Epidermal melanocyte (primary cell): ENCODE measurements around the gene GALNT14.

Experiments used
- DNase-seq: peaks from one replicate; pipeline ENCODE4 v3.0.0; 2011; ENCODE audit warnings: low spot score; ENCODE audit not compliant: insufficient read length

Gene GALNT14

GRCh38 chr2:31088504-31089195 is 49.6 kb downstream of the GALNT14 start:
- no peak for DNase-seq

- no peak for DNase-seq
Observed at GRCh38 chr2:31087491-31087890, 50.7 kb downstream of the GALNT14 start.

- no peak for DNase-seq
Observed at GRCh38 chr2:31086590-31086989, 51.6 kb downstream of the GALNT14 start.

GRCh38 chr2:31083234-31083993 is 54.8 kb downstream of the GALNT14 start:
- DNase-seq: no peak

- DNase-seq: no peak
Observed at GRCh38 chr2:31082002-31082401, 56.2 kb downstream of the GALNT14 start.

- DNase-seq: no peak
Observed at GRCh38 chr2:31081492-31081891, 56.7 kb downstream of the GALNT14 start.

- no peak for DNase-seq
Observed at GRCh38 chr2:31080361-31080760, 57.9 kb downstream of the GALNT14 start.

GRCh38 chr2:31079665-31080064 is 58.6 kb downstream of the GALNT14 start:
- DNase-seq: no peak

GRCh38 chr2:31078579-31079105 is 59.6 kb downstream of the GALNT14 start:
- no peak for DNase-seq

GRCh38 chr2:31078011-31078410 is 60.2 kb downstream of the GALNT14 start:
- DNase-seq: no peak

GRCh38 chr2:31075941-31076590 is 62.2 kb downstream of the GALNT14 start:
- no peak for DNase-seq

GRCh38 chr2:31075431-31075830 is 62.8 kb downstream of the GALNT14 start:
- DNase-seq: no peak

- DNase-seq: no peak
Observed at GRCh38 chr2:31071741-31072140, 66.5 kb downstream of the GALNT14 start.

GRCh38 chr2:31070339-31071125 is 67.7 kb downstream of the GALNT14 start:
- no peak for DNase-seq

GRCh38 chr2:31069643-31070325 is 68.5 kb downstream of the GALNT14 start:
- no peak for DNase-seq

- DNase-seq: no peak
Observed at GRCh38 chr2:31067259-31067658, 71.0 kb downstream of the GALNT14 start.

GRCh38 chr2:31066551-31066950 is 71.7 kb downstream of the GALNT14 start:
- no peak for DNase-seq

GRCh38 chr2:31066086-31066485 is 72.2 kb downstream of the GALNT14 start:
- no peak for DNase-seq

- DNase-seq: no peak
Observed at GRCh38 chr2:31065356-31065755, 72.9 kb downstream of the GALNT14 start.

GRCh38 chr2:31060397-31060796 is 77.8 kb downstream of the GALNT14 start:
- DNase-seq: no peak
